C4-2B (cell line): ENCODE results near the gene MAP1LC3B.

Experiments used
- H3K27ac ChIP-seq: fragments of 450-650 bp; 2 replicates; pipeline ENCODE4 v1.5.1; 2017
- ZFX ChIP-seq: fragments of 450-650 bp; IDR thresholded peaks from 2 replicates; pipeline ENCODE4 v1.6.1; 2017
- TF ChIP-seq, protein P1 (sequence below): fragments of 450-650 bp; conservative IDR thresholded peaks from 2 replicates; pipeline ENCODE4 v1.5.1; 2017; ENCODE audit warnings: mild to moderate bottlenecking

The MAP1LC3B gene

DNA sequence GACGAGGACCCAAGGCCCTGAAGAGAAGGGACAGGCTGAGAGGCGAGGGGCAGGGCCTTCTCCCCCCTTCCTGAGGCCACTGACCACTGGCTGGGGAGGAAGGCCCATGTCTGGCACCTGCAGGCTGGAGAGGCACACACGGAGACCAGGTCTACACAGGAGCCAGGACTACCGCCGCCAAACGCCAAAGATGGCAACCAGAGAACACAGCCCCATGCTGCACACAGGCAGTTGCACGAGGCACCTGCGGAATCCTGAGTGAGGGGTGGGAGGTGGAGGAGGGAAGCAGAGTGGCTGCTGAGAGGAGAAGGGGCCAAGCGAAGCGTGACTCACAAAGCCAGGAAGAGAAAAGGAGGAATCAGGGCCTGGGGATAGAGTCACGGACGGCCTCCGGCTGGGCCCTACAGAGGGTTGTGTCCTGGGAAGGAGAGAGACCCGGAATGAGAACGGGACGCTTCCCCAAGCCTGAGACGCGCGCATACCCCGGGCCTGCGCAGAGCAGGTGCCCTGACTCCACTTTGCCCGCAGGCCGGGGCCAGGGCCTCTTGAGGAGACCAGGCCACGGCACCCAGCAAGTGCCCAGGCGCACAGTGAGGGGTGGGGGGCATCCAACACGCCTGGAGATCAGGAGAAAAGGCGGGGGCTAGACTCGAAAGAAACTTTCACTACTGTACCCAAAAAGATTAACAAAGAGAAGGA lies 46.3 kb upstream of the MAP1LC3B start:
- TF ChIP-seq, protein P1, sequence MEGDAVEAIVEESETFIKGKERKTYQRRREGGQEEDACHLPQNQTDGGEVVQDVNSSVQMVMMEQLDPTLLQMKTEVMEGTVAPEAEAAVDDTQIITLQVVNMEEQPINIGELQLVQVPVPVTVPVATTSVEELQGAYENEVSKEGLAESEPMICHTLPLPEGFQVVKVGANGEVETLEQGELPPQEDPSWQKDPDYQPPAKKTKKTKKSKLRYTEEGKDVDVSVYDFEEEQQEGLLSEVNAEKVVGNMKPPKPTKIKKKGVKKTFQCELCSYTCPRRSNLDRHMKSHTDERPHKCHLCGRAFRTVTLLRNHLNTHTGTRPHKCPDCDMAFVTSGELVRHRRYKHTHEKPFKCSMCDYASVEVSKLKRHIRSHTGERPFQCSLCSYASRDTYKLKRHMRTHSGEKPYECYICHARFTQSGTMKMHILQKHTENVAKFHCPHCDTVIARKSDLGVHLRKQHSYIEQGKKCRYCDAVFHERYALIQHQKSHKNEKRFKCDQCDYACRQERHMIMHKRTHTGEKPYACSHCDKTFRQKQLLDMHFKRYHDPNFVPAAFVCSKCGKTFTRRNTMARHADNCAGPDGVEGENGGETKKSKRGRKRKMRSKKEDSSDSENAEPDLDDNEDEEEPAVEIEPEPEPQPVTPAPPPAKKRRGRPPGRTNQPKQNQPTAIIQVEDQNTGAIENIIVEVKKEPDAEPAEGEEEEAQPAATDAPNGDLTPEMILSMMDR, result no peak
- TF ChIP-seq ZFX, result no peak
- no peak overlapping the region for H3K27ac ChIP-seq

DNA sequence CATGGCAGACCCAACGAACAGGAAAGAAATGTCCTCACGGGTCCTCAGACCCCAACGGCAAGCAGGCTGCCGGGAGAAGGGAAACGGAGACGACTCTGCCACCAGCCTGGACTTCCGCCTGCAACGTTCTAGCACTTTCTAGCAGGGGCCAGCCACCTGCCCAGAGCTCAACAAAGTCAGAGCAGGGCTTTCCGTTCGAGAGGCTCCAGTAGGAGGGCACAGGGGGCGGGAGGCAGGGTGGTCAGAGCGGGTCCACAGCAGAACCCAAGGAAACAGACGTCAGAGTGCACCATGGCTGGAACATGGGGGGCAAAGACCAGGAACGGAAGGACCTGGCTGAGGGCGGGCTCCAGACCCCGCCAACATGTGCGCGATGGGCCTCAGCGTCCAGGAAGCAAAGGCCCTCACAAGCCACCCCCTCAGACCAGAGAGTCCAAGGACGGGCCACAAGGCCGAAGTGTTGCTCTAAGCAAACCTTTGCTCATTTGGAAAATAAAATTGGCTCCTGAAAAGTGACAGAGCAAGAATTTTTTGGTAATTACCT lies 45.5 kb upstream of the MAP1LC3B start:
- no peak overlapping the region for H3K27ac ChIP-seq
- TF ChIP-seq ZFX, result no peak
- TF ChIP-seq, protein P1, result no peak

DNA sequence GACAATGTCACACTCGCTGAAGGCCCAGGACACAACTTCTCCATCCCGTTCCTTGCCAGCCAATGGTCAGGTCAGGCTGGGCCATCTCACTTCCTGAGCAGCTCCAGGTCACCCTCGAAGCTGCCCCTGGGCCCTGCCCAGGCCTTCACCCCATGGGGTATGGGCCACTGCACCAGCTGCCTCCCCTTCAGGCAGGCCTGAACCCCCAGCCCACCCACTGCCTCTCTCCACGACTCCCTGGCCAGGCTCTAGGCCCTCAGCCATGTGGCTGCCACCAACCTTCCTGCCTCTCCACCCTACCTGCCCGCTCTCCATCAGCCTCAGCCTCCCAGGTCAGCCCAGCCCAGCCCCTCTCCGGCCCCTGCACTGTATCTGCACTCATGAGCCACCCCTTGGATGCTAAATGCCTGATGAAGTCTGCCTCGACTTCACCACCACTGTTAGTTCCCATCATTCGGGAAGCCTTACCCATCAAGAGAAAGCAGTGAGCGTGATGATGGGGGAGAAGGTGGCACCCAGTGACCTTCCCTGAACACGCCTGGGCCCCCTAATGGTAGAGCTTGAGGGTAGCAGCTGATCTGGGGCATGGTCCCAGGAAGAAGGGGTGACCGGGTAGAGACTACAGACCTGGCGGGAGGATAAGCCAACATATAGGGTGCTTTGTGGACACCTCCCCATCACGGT lies 44.1 kb upstream of the MAP1LC3B start:
- TF ChIP-seq ZFX, result no peak
- TF ChIP-seq, protein P1, result no peak

DNA sequence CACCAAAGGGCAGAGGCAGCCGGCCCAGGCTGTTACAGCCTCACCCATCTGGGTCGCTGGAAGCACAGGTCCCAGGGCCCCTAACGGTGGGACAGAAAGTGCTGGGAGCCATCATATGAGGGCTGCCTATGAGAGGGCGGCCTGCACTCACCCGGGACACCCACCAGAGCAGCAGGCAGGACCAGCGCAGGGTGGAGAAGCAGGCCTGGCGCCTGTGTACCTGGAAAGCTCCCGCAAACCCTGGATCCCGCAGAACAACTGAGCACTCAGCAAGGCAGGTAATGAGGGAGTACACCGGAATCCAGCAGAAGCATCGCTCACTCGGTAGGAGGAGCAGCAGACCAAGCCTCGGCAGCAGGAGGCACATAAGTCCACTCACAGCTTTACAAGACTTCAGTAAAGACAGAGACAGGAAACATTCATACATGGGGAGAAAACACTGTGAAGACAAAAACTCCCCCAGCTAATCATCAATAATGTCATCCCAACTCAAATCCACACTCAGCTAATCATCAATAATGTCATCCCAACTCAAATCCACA lies 43.4 kb upstream of the MAP1LC3B start:
- no peak overlapping the region for H3K27ac ChIP-seq
- TF ChIP-seq, protein P1, result no peak
- no peak for TF ChIP-seq ZFX

More for the DNA sequence above, 44.1 kb upstream of the MAP1LC3B start:
- H3K27ac ChIP-seq, result no peak overlapping the region

DNA sequence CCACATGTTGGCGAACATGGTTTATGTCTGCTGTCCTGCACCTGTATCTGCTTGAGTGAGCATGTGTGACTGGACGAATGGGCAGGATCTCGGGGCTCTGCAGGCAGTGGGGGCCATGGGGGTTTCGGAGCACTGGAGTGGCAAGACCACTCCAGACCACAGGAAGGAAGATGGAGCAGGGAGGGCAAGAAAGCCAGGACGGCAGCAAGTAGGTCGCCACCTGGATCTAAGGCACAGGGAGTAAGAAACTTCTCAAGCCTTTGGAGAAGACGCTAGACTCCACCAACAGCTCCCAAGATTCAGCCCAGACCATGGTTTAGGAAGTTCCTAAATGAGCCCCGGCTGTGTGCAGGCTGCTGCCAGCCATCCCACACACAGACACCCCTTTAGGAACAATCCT lies 42.1 kb upstream of the MAP1LC3B start:
- TF ChIP-seq, protein P1, result no peak
- no peak for TF ChIP-seq ZFX

DNA sequence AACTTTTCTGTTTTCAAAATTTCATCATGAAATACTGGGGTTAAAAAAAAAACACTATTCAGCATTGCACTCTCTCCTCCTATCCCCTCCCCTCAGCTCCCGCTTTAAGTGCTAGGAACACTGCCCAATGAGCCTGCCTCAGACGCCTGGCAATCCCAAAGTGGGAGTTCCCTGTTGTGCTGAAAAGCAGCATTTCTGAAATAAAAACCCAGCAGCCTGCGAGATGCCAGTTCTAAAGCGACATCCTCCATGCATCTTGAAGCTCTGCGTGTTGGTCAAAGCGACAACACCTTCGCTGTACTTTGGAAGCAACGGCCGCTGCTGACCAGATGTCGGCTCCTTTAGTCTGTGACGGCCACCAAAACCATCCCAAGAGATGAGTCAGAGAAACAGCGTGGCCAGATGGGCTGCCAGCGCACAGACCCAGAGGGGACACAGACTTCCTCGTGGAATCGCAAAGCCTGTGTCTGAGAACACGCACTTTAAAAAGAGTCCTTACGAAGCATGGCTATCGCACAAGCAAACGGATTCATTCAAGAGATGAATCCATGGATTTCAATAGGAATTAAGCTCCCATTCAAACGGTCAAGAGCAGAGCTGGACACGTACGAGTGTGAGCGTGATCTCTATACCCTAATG lies 41.3 kb upstream of the MAP1LC3B start:
- TF ChIP-seq, protein P1, result no peak
- TF ChIP-seq ZFX, result no peak
- H3K27ac ChIP-seq, result no peak overlapping the region

More for the DNA sequence above, 42.1 kb upstream of the MAP1LC3B start:
- H3K27ac ChIP-seq, result no peak overlapping the region
